HG02642 (cell line): ENCODE data around the gene JMJD4.

Experiments used
- ATAC-seq: cut with Tn5 transposase; IDR thresholded peaks from one replicate; pipeline ENCODE4 v1.9.1; 2021; ENCODE audit warnings: mild to moderate bottlenecking; ENCODE audit not compliant: unreplicated experiment, poor library complexity

JMJD4 gene

DNA sequence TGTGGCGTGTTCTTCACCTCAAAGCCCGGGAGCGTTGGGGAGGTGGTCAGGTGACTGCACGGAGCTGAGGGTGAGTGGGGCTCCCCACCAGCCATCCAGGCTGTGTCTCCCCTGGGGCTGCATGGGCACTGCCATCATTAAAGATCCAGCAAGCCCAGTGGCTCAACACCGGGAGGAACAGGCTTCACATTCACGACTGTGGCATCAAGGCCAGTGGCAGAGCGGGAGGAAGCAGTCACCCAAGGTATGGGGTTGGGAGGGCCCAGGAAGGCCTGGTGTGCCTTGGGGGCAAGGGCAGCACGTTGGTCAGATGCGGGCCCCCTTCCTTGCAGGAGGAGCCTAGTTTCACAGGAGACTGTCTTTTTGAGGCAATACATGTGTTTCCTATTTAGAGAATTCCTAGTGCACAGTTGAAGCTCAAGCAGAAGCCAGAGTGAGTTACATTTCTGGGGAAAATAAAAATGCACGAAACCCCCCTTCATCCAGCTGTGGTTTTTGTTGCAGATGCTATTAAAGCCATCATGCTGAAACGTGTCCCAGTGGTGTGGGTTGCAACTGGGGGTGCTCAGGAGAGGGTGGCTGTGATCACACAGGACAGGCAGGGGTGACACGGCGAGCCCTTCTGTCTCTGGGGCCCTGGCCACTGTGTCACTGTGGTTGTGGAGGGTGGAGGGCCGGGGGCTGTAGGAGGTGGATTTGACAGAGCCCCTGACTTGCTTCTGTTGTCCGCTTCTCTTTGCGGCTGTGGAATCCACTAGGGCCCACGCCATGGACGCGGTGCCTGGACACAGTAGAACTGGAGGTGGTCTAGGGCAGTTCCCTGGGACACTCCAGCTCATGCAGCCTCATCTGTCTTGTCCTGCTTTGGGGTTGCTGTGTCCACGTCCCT, 34.2 kb upstream of the JMJD4 start:
- ATAC-seq = no peak

DNA sequence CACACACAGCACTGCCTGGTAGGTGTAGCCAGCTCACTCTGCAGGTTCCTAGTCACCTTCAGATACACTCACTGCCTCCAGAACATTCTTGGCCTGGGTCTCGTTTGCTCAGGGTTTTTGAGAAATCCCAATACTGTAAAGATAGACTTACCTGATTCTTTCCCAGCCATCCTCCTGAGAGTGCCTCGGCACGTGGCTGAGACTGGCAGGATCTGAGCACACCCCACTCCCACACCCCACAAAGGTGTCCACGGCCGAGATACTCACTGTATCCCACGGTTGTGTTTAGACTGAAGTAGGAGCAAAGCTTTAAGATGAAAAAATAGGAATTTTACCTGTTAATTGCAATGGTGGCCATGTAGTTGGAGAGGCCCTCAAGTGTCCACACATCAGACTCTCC, 33.5 kb upstream of the JMJD4 start:
- ATAC-seq = no peak

DNA sequence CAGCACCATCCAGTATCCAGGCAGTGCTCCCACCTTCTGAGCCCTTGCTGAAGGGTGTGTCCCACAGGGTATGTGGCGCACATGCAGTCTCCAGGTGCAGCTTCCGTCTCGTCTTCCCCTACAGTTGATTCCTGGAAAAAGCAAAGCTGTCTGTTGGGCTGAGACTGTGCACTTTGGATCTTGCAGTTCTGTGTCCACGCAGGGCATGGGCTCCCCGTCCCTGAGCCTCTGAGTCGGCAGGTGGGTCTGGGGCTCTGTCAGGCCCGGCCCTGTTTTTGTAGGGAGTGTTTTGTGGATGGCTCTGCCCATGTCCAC, 33.0 kb upstream of the JMJD4 start:
- ATAC-seq = no peak

DNA sequence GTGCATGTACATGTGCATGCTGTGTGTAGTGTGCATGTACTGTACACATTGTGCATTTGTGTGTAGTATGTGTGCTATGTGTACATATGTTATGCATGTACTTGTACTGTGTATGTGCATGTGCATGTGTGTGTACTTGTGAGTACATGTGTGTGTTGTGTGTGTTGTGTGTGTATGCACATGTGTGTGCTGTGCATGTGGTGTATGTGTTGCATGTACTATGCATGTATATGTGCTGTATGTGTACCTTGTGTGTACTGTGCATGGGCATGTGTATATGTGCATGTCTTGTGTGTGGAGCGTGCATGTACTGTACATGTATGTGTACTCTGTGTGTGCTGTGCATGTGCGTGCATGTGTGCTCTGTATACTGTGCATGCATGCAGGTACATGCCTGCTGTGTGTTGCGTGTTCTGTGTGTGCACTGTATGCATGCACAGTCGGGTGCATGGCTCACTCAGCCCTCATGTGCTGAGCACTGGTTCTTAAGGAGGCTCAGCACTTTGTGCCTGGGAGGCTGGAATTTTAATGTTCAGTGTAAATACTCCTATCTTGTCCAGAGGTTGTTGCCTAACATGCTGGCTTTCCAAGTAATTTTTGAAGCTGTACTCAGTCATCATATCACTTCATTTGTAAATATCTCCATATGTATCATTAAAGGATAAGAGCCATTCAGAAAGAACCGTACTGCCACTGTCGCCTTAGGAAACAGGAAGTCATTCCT, 32.5 kb upstream of the JMJD4 start:
- no peak for ATAC-seq

GRCh38 chr1:227766653-227767277, 31.7 kb upstream of the JMJD4 start:
- no peak for ATAC-seq

- ATAC-seq = peak; percentile 37
These were observed 31.0 kb upstream of the JMJD4 start for GRCh38 chr1:227766015-227766634.

GRCh38 chr1:227765261-227766014, 30.3 kb upstream of the JMJD4 start:
- ATAC-seq = no peak

DNA sequence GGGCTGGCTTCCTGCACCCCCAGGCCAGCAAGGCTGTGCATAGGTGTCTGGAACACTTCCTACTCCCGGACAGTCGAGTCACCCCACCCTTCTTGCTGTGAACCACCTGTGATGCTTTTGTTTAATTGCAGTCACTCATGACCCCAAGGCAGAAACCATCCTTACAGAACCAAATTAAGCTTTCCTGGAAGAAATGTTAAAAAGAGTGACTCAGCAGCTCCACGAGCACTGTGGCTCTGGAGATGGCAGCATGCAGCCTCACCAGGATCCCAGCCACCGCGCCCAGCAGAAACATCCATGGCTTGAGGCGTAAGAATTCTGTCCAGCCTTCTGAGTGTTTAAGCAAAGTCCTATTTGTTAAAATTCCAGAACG, 28.9 kb upstream of the JMJD4 start:
- ATAC-seq = no peak

GRCh38 chr1:227763246-227764018, 28.3 kb upstream of the JMJD4 start:
- no peak for ATAC-seq

- ATAC-seq = peak; percentile 81
These were observed 27.3 kb upstream of the JMJD4 start for GRCh38 chr1:227762231-227762911.

- no peak for ATAC-seq
These were observed 26.6 kb upstream of the JMJD4 start for GRCh38 chr1:227761621-227762230.

DNA sequence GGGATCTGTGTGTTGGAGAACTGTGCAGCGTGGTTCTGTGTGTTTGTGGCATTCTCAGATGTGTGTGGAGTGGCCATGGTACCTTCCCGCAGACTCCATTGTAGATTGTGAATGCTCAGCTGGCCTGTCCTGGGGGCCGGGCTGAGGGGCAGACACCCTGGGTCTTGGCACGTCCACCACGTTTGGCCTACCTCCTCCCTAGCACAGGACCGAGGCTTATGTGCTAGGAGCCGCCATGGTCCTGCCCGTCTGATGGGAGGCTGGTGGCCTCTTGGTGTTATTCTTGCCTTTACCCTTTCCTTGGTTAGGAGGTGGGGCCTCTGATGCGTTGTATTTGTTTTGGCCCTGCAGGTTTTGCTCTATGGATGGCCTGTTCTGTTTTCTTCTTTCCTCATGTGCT, 25.3 kb upstream of the JMJD4 start:
- no peak for ATAC-seq

- no peak for ATAC-seq
These were observed 24.5 kb upstream of the JMJD4 start for GRCh38 chr1:227759341-227760300.

GRCh38 chr1:227758366-227758765, 23.3 kb upstream of the JMJD4 start:
- ATAC-seq = no peak

DNA sequence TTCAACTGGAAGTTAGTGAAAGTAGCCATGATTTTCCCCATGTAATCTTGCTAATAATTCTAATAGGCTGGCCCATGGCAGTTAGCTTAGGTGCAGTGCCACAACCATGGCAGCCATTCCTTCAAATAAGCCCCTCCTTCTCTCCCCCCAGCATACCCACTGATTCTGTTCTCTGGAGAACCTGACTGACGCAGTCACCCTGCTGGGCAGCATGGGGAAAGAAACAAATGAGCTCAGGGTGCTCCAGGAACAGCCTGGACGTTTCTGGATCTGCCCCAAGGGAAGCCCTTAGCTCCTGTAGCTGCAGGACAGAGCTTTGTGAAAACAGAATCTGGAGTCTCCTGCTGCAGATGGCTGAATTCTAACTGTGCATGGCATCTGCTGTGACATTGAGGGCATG, 22.7 kb upstream of the JMJD4 start:
- no peak for ATAC-seq

DNA sequence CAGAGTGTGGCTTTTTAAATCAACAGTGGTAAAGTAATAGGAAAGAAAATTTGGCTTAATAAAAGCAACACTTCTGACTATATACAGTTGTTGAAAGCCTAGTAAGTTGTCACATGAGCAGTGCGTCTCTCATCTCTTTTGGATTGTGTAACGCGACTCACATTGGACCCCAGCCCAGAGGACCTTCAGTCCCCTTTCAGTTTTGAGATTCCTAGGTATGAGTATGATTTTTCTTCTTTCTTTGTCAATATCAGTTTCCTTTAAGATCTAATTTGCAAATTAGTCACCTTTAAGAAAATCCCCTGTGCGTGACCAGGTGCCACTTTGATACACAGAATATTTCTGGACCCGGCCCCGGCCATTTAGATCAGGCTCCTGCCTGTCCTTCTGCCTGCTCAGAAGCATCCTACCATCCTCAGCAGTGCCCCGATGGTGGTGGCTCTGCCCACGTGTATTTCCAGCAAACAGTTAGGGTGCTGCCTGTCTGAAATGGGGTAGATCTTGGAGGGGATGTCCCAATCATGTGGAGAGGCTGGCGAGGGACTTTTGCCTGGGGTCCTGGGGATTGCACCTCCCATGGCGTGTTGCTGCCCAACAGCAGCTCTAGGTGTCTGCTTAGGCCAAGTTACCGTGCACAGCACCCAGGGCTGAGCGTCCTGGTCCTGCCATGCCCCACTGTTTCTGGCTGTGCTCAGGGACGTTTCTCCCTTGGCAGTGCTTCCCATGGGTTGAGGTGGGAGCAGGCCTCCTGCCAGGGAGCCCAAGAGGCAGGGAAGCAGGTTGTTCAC, 21.3 kb upstream of the JMJD4 start:
- ATAC-seq = no peak

DNA sequence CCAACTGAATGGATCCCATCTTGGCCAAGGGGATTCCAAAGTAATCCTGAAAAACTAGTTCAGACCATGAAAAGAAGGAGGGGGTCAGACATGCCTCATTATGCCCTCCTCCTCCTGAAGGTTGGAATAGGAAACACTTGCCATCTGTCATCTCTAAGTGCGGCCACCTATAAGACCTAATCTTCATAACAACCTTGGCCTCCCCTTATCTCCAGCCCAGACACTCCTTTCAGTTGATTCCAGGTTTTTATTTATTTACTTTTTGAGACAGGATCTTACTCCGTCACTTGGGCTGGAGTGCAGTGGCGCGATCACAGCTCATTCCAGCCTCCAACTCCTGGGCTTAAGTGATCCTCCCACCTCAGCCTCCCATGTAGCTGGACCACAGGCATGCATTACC, 19.9 kb upstream of the JMJD4 start:
- ATAC-seq = no peak
